SK-N-SH treated with all-trans-retinoic acid at 6 μM for 48 hours (cell line): ENCODE data around the gene LHFPL6.

Experiments
- CSDC2 ChIP-seq: fragments of 250-450 bp; sonication (Bioruptor Pico); IDR thresholded peaks from 2 replicates; pipeline ENCODE4 v1.5.0; 2020; ENCODE audit warnings: mild to moderate bottlenecking, moderate library complexity
- TCF4 ChIP-seq: fragments of 250-450 bp; sonication (Bioruptor Pico); IDR thresholded peaks from 2 replicates; pipeline ENCODE4 v1.8.0; 2021; ENCODE audit warnings: mild to moderate bottlenecking, moderate library complexity, borderline replicate concordance
- ZFP3 ChIP-seq: fragments of 250-450 bp; sonication (Bioruptor Pico); IDR thresholded peaks from 2 replicates; pipeline ENCODE4 v1.5.0; 2020; ENCODE audit warnings: mild to moderate bottlenecking, moderate library complexity

DNA sequence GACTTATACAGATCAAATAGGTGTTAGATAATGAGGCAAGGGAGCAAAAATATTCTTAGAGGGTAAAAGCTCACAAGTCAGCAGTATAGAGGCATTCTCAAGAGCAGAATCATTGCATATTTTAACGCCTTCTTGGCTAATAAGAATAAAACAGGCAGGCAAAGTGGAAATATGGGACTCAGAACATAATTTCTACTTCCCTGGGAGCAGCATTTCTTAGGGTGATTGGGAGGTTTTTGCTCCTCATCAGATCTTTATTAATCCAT is 39.6 kb downstream of the LHFPL6 start:
- TF ChIP-seq CSDC2 (CRISPR knock-in tag) (no peak), ZFP3 (CRISPR knock-in tag) (no peak), TCF4 (CRISPR knock-in tag) (no peak)
